ENCODE data around the gene FNDC3B. TPM values are rescaled to one million over a fixed set of nuclear protein-coding genes. Genes with fewer than 3 reads are reported as not detected.

FNDC3B gene
- total and polyA plus RNA-seq, 3 donors from 2014 or later, result 24.2 to 63.5 (median 57.7) TPM

GRCh38 chr3:172096881-172097420 lies 57.6 kb downstream of the FNDC3B start:
- WGBS, 2 donors, result 49 to 58% methylated on average over 3 of the region's 3 CpGs

GRCh38 chr3:172097585-172097984 lies 58.2 kb downstream of the FNDC3B start:
- Histone ChIP-seq H3K27me3 (no peaks in the 10 kb centered on the region), H3K27ac (no peak overlapping the region), H3K36me3 (ENCODE audit: low read depth, missing control alignments) (no peaks in the 10 kb centered on the region), H3K9me3 (no peaks in the 10 kb centered on the region), H3K4me3 (no peak overlapping the region), H3K4me1 (peaks cover 9% of the 10 kb centered on the region)
- TF ChIP-seq CTCF (IDR thresholded peaks at IDR 0.05), result no peak
- no peak for TF ChIP-seq POLR2A (IDR thresholded peaks at IDR 0.05)
- intact Hi-C loops (cut with DNase I; ENCODE audit: low total_unique reads), result no loop called here
- 85 to 90% methylated on average over 1 of the region's 1 CpG for WGBS, 2 donors
- no peak for DNase-seq

More at GRCh38 chr3:172096881-172097420, 57.6 kb downstream of the FNDC3B start:
- Histone ChIP-seq H3K4me3 (no peak overlapping the region), H3K27ac (no peak overlapping the region), H3K9me3 (no peaks in the 10 kb centered on the region), H3K36me3 (ENCODE audit: low read depth, missing control alignments) (no peaks in the 10 kb centered on the region), H3K27me3 (no peaks in the 10 kb centered on the region), H3K4me1 (peaks cover 9% of the 10 kb centered on the region)
- no peak for TF ChIP-seq POLR2A (IDR thresholded peaks at IDR 0.05)
- TF ChIP-seq CTCF (IDR thresholded peaks at IDR 0.05), result no peak
- intact Hi-C loops (cut with DNase I; ENCODE audit: low total_unique reads), result no loop called here
- no peak for DNase-seq

DNA sequence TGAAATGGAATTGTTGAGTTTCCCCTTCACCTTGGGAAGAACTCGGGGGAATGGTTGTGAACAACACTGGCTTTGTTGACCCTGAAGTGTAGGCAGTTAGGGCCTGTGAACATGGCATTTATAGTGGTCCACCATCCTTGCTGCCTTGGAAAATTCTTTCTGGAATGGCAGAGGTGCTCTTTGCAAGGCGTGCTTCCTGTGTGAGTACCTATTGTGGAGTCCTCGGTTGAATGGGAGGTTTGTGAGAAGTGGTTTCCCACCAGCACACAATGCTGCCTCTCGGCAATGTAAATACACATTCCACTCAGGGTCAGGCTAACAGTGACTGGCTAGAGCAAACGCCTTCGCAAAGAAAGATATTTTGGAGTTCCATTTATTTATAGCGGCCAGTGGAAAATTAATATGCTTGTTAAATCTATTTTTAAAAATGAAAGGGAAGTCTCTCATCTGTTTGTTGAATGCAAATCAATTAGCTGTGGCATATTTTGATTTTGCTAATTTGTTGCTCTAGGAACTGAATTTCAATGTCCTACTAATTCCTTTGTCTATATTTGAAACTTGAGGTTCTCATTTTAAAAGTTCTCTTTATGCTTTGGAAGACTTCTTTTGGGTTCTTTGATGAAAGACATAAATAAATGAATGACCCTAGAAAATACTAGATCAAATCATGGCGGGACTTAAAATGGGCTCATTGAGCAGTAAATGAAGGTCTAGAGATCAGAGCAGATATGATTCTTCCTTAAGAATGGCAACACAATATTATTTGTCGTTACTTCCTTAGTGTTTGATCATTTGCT lies 59.5 kb downstream of the FNDC3B start:
- H3K4me1 ChIP-seq, result peaks cover 16% of the 10 kb centered on the region
- H3K27ac ChIP-seq, result no peak overlapping the region
- no peak for TF ChIP-seq POLR2A (IDR thresholded peaks at IDR 0.05)
- TF ChIP-seq CTCF (IDR thresholded peaks at IDR 0.05), result no peak
- no peaks in the 10 kb centered on the region for H3K36me3 ChIP-seq (ENCODE audit: low read depth, missing control alignments)
- WGBS, 2 donors, result 78 to 81% methylated on average over 9 of the region's 9 CpGs
- no peak overlapping the region for H3K4me3 ChIP-seq
- no peak for DNase-seq
- intact Hi-C loops (cut with DNase I; ENCODE audit: low total_unique reads), result no loop called here
- no peaks in the 10 kb centered on the region for H3K9me3 ChIP-seq
- H3K27me3 ChIP-seq, result no peaks in the 10 kb centered on the region

GRCh38 chr3:172099495-172099808 lies 60.1 kb downstream of the FNDC3B start:
- intact Hi-C loops (cut with DNase I; ENCODE audit: low total_unique reads), result no loop called here
- WGBS, 2 donors, result 65 to 77% methylated on average over 1 of the region's 1 CpG
- no peak for TF ChIP-seq CTCF (IDR thresholded peaks at IDR 0.05)
- no peak for TF ChIP-seq POLR2A (IDR thresholded peaks at IDR 0.05)
- Histone ChIP-seq H3K36me3 (ENCODE audit: low read depth, missing control alignments) (no peaks in the 10 kb centered on the region), H3K27me3 (no peaks in the 10 kb centered on the region), H3K4me1 (peaks cover 16% of the 10 kb centered on the region), H3K4me3 (no peak overlapping the region), H3K27ac (no peak overlapping the region), H3K9me3 (no peaks in the 10 kb centered on the region)
- DNase-seq, result no peak

DNA sequence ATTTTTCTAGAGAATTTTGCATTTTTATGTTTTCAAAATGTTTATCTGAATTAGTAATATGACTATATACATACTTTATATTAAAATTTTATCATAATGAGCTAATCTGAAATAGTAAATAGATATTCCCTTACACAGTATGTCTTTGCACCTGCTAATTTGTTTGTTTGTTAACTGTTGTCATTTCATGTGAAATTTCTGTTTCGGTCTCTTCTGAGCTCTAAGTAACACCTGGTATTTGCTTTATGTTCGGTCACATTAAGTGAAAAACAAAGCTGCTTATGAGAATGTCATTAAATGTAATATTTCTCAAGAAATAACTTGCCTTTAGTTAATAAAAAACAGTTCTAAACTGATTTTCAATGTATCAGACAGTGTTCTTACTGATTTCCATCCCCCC lies 61.1 kb downstream of the FNDC3B start:
- intact Hi-C loops (cut with DNase I; ENCODE audit: low total_unique reads), result no loop called here
- DNase-seq, result no peak
- H3K9me3 ChIP-seq, result no peaks in the 10 kb centered on the region
- 93 to 97% methylated on average over 2 of the region's 2 CpGs for WGBS, 2 donors
- H3K4me3 ChIP-seq, result no peak overlapping the region
- H3K4me1 ChIP-seq, result peaks cover 22% of the 10 kb centered on the region
- TF ChIP-seq CTCF (IDR thresholded peaks at IDR 0.05), result no peak
- no peak for TF ChIP-seq POLR2A (IDR thresholded peaks at IDR 0.05)
- H3K36me3 ChIP-seq (ENCODE audit: low read depth, missing control alignments), result no peaks in the 10 kb centered on the region
- H3K27ac ChIP-seq, result no peak overlapping the region
- H3K27me3 ChIP-seq, result no peaks in the 10 kb centered on the region

All from testis (tissue), 3 donors.